Measurements from ENCODE around the gene HYCC2. TPM values are rescaled to one million over a fixed set of nuclear protein-coding genes. Genes with fewer than 3 reads are reported as not detected.
A peak's percentile ranks its signal among the peaks of the same experiment; 100 is the strongest.
"Not testable (repeated sequence)": the region's sequence is repeated elsewhere in the genome, so short reads cannot be mapped to it uniquely, and the experiment has no call there.

Gene HYCC2
- polyA plus RNA-seq, 1 experiment: 6.1 TPM

DNA sequence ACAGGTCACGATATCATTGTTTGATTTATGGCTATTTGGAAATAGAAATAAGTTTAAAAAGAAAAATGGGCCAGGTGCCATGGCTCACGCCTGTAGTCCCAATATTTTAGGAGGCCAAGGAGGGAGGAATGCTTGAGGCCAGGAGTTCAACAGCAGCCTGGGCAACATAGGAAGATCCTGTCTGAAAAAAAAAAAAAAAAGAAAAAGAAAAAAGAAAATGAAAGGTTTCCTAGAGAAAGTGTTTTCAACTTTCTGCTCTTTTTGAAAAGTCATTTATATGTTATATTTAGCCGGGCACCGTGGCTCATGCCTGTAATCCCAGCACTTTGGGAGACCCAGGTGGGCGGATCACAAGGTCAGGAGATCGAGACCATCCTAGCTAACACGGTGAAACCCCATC, 3.5 kb upstream of the HYCC2 start:
- TF ChIP-seq, protein P1, sequence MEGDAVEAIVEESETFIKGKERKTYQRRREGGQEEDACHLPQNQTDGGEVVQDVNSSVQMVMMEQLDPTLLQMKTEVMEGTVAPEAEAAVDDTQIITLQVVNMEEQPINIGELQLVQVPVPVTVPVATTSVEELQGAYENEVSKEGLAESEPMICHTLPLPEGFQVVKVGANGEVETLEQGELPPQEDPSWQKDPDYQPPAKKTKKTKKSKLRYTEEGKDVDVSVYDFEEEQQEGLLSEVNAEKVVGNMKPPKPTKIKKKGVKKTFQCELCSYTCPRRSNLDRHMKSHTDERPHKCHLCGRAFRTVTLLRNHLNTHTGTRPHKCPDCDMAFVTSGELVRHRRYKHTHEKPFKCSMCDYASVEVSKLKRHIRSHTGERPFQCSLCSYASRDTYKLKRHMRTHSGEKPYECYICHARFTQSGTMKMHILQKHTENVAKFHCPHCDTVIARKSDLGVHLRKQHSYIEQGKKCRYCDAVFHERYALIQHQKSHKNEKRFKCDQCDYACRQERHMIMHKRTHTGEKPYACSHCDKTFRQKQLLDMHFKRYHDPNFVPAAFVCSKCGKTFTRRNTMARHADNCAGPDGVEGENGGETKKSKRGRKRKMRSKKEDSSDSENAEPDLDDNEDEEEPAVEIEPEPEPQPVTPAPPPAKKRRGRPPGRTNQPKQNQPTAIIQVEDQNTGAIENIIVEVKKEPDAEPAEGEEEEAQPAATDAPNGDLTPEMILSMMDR (IDR thresholded peaks at IDR 0.05; ENCODE audit: low read depth, low read length): no peak
- ChIA-PET POLR2A (interaction anchor here (0.7 kb wide), 1 partner anchor 93 kb away, joined by 4 read pairs; no protein-coding TSS in a partner anchor), CTCF (no interaction called here)
- H3K9me3 ChIP-seq (ENCODE audit: control insufficient read depth, insufficient read depth, low read length): no peaks in the 10 kb centered on the region; the same call in 1 of the 2 replicates
- H3K4me3 ChIP-seq (ENCODE audit: low read depth, low read length): no peak overlapping the region
- H3K27me3 ChIP-seq (ENCODE audit: control insufficient read depth, insufficient read depth, low read length): no peaks in the 10 kb centered on the region
- H3K27ac ChIP-seq (ENCODE audit: low read depth, low read length): no peak overlapping the region
- DNase-seq (ENCODE audit: low read depth, low spot score): no peak

DNA sequence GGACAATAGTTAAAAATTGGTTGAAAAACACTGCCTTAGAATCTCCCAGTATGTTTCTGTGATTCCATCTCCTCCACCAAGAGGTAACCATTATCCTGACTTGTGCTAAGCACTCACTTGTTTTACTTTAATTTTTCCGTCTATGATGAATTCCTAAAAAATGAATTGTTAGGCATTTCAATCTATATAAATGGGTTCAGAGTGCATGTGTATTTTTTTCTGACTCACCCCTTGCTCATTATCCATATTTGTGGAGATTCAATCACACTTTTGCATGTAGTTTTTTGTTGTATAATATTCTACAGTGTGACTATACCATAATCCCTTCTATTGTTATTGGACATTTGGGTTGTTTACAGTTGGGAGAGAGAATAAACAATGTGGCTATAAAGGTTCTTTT, 1.6 kb upstream of the HYCC2 start:
- POLR2A ChIA-PET: no interaction called here
- CTCF ChIA-PET: interaction anchor here (1.4 kb wide), 1 partner anchor 85 kb away, joined by 7 read pairs; no protein-coding TSS in a partner anchor
- H3K4me3 ChIP-seq (ENCODE audit: low read depth, low read length): peak overlapping the region; percentile 99; the same call in 1 of the 2 replicates
- TF ChIP-seq, protein P1 (IDR thresholded peaks at IDR 0.05; ENCODE audit: low read depth, low read length): no peak
- no peak overlapping the region for H3K27ac ChIP-seq (ENCODE audit: low read depth, low read length)
- H3K27me3 ChIP-seq (ENCODE audit: control insufficient read depth, insufficient read depth, low read length): no peaks in the 10 kb centered on the region
- DNase-seq (ENCODE audit: low read depth, low spot score): no peak
- no peaks in the 10 kb centered on the region; the same call in 1 of the 2 replicates for H3K9me3 ChIP-seq (ENCODE audit: control insufficient read depth, insufficient read depth, low read length)

DNA sequence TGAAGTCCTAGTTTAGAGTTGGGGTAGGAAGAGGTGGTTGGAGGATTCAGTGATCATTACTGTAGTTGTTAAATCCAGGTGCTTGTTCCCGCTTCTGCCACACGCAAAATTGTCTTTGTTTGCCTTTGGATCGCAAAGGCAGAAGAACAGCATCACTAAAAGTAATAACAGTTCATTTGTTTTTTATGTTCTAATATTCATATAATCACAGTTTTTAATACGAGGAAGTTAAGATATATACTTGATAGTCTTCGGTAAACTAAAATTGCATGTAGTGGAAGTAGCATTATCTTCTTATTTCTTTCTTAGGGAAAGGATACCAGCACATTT, 695 bp upstream of the HYCC2 start:
- no peaks in the 10 kb centered on the region for H3K27me3 ChIP-seq (ENCODE audit: control insufficient read depth, insufficient read depth, low read length)
- H3K27ac ChIP-seq (ENCODE audit: low read depth, low read length): no peak overlapping the region
- ChIA-PET POLR2A (no interaction called here), CTCF (interaction anchor here (0.6 to 1.4 kb wide), 2 partner anchors 86 to 160 kb away, joined by 3 to 7 read pairs; no protein-coding TSS in a partner anchor)
- DNase-seq (ENCODE audit: low read depth, low spot score): no peak
- TF ChIP-seq, protein P1 (IDR thresholded peaks at IDR 0.05; ENCODE audit: low read depth, low read length): no peak
- H3K9me3 ChIP-seq (ENCODE audit: control insufficient read depth, insufficient read depth, low read length): no peaks in the 10 kb centered on the region; the same call in 1 of the 2 replicates
- H3K4me3 ChIP-seq (ENCODE audit: low read depth, low read length): peak overlapping the region; percentile 99

DNA sequence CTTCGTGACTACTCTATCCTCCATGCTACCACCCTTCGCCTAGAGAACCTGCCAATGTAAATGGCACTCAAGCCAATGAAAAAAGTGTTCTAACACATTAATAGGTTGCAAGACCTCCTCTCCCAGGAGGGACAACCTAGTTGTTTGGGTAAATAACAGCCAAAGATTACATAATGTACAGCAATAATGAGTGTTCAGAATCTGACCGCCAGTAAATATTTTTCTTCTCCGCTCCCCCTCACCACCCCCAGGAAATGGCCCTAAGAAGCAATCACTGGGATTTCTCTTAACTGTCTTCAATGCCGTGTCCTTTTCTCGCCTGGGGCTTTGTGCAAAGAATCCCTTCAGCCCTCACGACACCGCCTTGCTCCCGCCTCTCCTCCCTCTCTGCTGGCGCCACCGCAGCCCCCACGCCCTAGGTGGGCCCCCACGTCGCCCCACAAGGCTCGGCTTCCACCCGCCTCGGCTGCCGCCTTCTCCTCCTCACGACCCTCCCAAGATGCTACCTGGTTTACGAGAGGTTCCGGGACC, 458 bp downstream of the HYCC2 start:
- no peak for DNase-seq (ENCODE audit: low read depth, low spot score)
- Histone ChIP-seq H3K27ac (ENCODE audit: low read depth, low read length) (peak overlapping the region; percentile 4), H3K27me3 (ENCODE audit: control insufficient read depth, insufficient read depth, low read length) (no peaks in the 10 kb centered on the region), H3K9me3 (ENCODE audit: control insufficient read depth, insufficient read depth, low read length) (no peaks in the 10 kb centered on the region; the same call in 1 of the 2 replicates), H3K4me3 (ENCODE audit: low read depth, low read length) (peak overlapping the region; percentile 99)
- ChIA-PET POLR2A (no interaction called here), CTCF (interaction anchor here (0.5 to 4.3 kb wide), 9 partner anchors 21 to 171 kb away, joined by 3 to 125 read pairs (median 4); partner anchors contain the start of gene ORC2)
- TF ChIP-seq, protein P1 (IDR thresholded peaks at IDR 0.05; ENCODE audit: low read depth, low read length): no peak

DNA sequence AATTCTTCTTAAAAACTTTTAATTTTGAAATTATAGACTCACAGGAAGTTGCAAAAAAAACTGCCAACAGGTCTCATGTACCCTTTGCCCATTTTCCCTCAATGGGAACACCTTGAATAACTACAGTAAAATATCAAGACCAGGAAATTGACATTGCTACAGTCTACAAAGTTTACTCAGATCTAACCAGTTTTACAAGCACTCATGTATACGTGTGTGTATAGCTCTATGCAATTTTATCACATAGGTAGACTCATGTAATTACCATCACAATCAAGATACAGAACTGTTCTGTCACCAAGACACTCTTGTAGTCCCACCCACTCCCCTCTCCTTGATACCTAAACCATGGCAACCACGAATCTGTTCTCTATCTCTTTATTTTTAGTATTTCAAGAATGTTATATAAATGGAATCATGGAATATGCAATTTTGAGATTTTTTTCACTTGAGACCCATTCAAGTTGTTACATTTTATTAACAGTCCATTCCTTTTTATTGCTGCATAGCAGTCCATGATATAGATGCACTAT, 6.6 kb downstream of the HYCC2 start:
- Histone ChIP-seq H3K27ac (ENCODE audit: low read depth, low read length) (no peak overlapping the region), H3K9me3 (ENCODE audit: control insufficient read depth, insufficient read depth, low read length) (no peaks in the 10 kb centered on the region), H3K4me3 (ENCODE audit: low read depth, low read length) (no peak overlapping the region), H3K27me3 (ENCODE audit: control insufficient read depth, insufficient read depth, low read length) (no peaks in the 10 kb centered on the region)
- DNase-seq (ENCODE audit: low read depth, low spot score): no peak
- ChIA-PET CTCF (interaction anchor here (0.7 to 1.1 kb wide), 3 partner anchors 101 to 160 kb away, joined by 3 to 5 read pairs (median 3); partner anchors contain the start of gene ORC2), POLR2A (no interaction called here)
- TF ChIP-seq, protein P1 (IDR thresholded peaks at IDR 0.05; ENCODE audit: low read depth, low read length): no peak

DNA sequence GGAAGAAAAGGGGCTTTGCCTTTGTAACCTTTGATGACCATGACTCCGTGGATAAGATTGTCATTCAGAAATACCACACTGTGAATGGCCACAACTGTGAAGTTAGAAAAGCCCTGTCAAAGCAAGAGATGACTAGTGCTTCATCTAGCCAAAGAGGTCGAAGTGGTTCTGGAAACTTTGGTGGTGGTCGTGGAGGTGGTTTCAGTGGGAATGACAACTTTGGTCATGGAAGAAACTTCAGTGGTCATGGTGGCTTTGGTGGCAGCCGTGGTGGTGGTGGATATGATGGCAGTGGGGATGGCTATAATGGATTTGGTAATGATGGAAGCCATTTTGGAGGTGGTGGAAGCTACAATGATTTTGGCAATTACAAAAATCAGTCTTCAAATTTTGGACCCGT, 8.0 kb downstream of the HYCC2 start:
- H3K27me3 ChIP-seq (ENCODE audit: control insufficient read depth, insufficient read depth, low read length); H3K27ac ChIP-seq (ENCODE audit: low read depth, low read length); CTCF ChIA-PET; H3K9me3 ChIP-seq (ENCODE audit: control insufficient read depth, insufficient read depth, low read length); POLR2A ChIA-PET; H3K4me3 ChIP-seq (ENCODE audit: low read depth, low read length); DNase-seq (ENCODE audit: low read depth, low spot score): not testable (repeated sequence)
